EH (cell line): ENCODE results near the gene TXNL4A.

Experiments used
- DNase-seq: peaks from one replicate; pipeline ENCODE4 v3.0.0-alpha.2; 2015; ENCODE audit warnings: low read depth

TXNL4A gene

GRCh38 chr18:79991494-79991893 is 3.1 kb upstream of the TXNL4A start:
- peak; percentile 4 for DNase-seq

DNA sequence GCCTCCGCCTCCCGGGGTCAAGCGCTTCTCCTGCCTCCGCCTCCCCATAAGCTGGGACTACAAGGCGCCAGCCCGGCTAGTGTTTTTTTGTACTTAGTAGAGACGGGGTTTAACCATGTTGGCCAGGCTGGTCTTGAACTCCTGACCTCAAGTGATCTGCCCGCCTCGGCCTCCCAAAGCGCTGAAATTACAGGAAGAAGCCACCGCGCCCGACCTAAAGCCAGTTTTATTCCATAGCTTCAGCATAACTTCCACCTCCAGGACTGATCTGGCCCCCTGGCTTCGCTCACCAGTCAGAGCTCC is 783 bp upstream of the TXNL4A start:
- no peak for DNase-seq

GRCh38 chr18:79988071-79988450 is 302 bp downstream of the TXNL4A start:
- peak; percentile 52 for DNase-seq

GRCh38 chr18:79987566-79987965 is 797 bp downstream of the TXNL4A start:
- DNase-seq: peak; percentile 19

DNA sequence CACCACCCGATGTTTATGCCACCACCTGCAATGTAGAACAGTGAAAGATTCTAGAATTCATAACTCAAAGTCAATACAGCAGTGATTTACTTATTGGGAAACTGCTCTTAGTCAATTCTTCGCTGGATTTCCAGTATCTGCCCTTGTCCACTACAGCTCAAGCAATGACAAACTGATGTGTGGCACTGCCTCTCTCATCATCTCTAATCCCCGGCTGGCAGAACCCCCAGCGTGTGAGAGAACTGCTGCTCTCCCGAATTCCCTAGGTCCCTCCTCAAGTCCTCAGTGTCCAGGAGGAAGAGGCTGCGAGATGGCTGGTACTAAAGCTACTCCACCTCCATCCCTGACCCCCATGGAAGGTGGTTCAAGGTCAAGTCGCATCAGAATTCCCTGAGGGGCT is 1.6 kb downstream of the TXNL4A start:
- peak; percentile 9 for DNase-seq

GRCh38 chr18:79985172-79985571 is 3.2 kb downstream of the TXNL4A start:
- DNase-seq: no peak

- DNase-seq: no peak
Observed at GRCh38 chr18:79983793-79984192, 4.6 kb downstream of the TXNL4A start.

DNA sequence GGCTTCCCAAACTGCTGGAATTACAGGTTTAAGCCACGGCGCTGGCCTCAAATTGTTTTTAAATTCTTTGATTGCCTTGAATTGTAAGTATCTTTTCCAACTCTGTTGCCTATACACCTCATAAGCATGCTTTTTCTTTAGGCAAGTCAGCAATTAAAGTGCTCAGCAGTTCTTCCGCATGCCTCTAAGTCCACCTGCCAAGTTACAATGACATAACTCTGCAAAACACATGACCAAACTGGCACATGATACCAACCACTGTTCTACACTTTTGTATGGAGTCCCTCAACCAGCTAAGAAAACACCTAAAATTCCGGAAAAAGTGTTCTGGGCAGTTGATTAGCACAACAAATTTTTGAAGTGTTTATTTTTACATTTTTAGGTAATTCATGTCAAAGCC is 5.1 kb downstream of the TXNL4A start:
- DNase-seq: no peak

DNA sequence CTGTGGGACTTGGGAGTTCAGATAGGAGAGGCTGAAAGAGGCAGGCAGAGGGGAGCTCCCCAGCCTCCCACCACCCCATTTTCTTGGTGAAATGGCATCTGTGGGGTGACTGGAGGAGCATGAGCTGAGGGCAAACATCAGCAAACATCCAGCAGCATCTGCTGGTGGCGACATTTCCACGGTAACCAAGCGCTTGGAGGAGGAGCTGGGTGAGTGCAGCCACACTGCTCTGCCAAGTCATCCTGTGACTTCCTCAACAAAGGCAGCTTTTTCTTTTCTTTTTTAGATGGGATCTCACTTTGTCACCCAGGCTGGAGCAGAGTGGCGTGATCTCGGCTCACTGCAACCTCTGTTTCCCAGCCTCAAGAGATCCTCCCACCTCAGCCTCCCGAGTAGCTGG is 5.6 kb downstream of the TXNL4A start:
- DNase-seq: peak; percentile 29

GRCh38 chr18:79980585-79980984 is 7.8 kb downstream of the TXNL4A start:
- DNase-seq: no peak

DNA sequence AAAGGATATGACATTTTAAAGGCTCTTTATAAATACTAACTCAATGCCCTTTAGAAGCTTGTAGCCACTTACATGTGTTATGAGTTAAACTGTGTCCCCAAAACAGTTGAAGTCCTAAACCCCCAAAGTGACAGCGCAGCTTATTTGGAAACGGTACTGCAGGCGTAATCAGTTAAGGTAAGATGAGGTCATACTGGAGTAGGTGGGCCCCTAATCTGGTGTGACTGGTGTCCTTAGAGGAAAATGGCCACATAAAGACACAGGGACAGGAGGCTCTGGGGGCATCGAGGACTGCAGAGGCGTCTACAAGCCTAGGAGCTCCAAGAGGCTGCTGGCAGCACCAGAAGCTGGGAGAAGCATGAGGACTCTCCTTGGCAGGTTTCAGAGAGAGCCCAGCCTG is 8.5 kb downstream of the TXNL4A start:
- DNase-seq: no peak

- DNase-seq: no peak
Observed at GRCh38 chr18:79975985-79976680, 12.2 kb downstream of the TXNL4A start.

- no peak for DNase-seq
Observed at GRCh38 chr18:79975043-79975442, 13.3 kb downstream of the TXNL4A start.

DNA sequence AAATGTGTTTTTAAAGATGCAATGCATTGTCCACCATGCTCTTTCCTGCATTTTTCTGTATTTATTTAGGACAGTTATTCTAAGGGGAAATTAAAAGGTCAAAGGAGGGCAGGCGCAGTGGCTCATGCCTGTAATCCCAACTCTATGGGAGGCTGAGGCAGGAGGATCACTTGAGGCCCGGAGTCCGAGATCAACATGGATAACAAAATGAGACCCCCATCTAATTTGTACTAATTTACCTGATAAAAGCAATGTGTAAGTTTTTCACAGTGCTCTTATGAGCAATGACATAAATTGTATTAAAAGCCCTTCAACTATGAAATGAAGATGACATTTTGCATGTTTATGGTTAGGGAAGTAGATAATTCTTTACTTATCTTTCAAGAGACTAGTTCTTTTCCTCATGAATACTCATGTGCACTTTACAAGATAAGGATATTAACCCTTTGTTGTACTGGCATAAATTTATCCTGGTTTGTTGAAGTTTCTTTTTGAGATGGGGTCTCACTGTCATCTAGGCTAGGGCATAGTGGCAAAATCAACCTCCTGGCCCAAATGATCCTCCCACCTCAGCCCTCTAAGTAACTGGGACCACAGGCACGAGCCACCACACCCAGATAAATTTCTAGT is 14.2 kb downstream of the TXNL4A start:
- no peak for DNase-seq

GRCh38 chr18:79973517-79973916 is 14.8 kb downstream of the TXNL4A start:
- DNase-seq: no peak

DNA sequence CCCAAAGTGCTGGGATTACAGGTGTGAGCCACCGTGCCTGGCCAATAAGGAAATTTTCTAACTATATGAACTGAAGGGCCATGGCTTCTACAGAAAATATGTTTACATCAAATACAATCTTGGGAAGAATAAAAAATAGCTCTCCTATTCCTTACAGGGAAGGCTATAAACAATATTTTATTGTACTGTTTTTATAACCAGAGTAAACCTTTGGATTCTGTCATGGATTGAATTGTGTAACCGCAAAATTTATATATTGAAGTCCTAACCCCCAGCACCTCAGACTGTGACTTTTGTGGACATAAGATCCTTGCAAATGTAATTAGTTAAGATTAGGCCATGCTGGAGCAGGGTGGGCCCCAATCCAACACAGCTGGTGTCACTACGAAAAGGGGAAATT is 15.6 kb downstream of the TXNL4A start:
- DNase-seq: no peak

- no peak for DNase-seq
Observed at GRCh38 chr18:79971986-79972385, 16.4 kb downstream of the TXNL4A start.

GRCh38 chr18:79971211-79971952 is 17.0 kb downstream of the TXNL4A start:
- no peak for DNase-seq

- no peak for DNase-seq
Observed at GRCh38 chr18:79970419-79971133, 17.8 kb downstream of the TXNL4A start.

- peak; percentile 85 for DNase-seq
Observed at GRCh38 chr18:79965119-79965902, 23.1 kb downstream of the TXNL4A start.

- peak; percentile 50 for DNase-seq
Observed at GRCh38 chr18:79964330-79965118, 23.8 kb downstream of the TXNL4A start, which contains the start of gene HSBP1L1. Gene HSBP1L1 (plus strand): TSS chr18:79964643. CDS start chr18:79964736, 93 bp downstream.
